Lower lobe of right lung (tissue), 2 donors: Measurements from ENCODE around the gene TTN. TPM values are rescaled to one million over a fixed set of nuclear protein-coding genes. Genes with fewer than 3 reads are reported as not detected.
"Not testable (repeated sequence)": the region's sequence is repeated elsewhere in the genome, so short reads cannot be mapped to it uniquely, and the experiment has no call there.

ENCODE experiments used
- ATAC-seq, 2 donors: fragments of 200-7000 bp; cut with Tn5 transposase; one replicate each; pipeline ENCODE4 v1.9.1; 2020 to 2022; ENCODE audit warnings: mild to moderate bottlenecking in 2 of 2, moderate library complexity in 2 of 2
- DNase-seq: peaks from one replicate; pipeline ENCODE4 v3.0.0-alpha.2; 2020
- H3K27ac ChIP-seq: fragments of 200-600 bp; one replicate; pipeline ENCODE4 v1.8.0; 2022
- H3K27me3 ChIP-seq: fragments of 200-600 bp; one replicate; pipeline ENCODE4 v1.8.0; 2022; ENCODE audit warnings: low read depth
- H3K36me3 ChIP-seq: fragments of 200-600 bp; one replicate; pipeline ENCODE4 v1.8.0; 2022; ENCODE audit warnings: mild to moderate bottlenecking
- H3K4me1 ChIP-seq: fragments of 200-600 bp; one replicate; pipeline ENCODE4 v1.8.0; 2022
- H3K4me3 ChIP-seq: fragments of 200-600 bp; one replicate; pipeline ENCODE4 v1.8.0; 2022; ENCODE audit warnings: mild to moderate bottlenecking
- H3K9me3 ChIP-seq: fragments of 200-600 bp; one replicate; pipeline ENCODE4 v1.8.0; 2022
- intact Hi-C: fragments of 100-400 bp; cut with DNase I; formaldehyde crosslinking; loops from one replicate; pipeline ENCODE4 v1.11.0; 2022
- total RNA-seq: library from RNA; stranded (reverse); fragmentation: NEBNext Ultra II Directional; extraction: Animal tissue kit (Norgen Biotek cat#: 25700); gene quantifications from one replicate; pipeline ENCODE4 v1.2.1, GENCODE V29; 2021
- TF ChIP-seq, protein P1 (sequence below): fragments of 200-600 bp; IDR thresholded peaks from one replicate; pipeline ENCODE4 v1.8.0; 2022; ENCODE audit warnings: antibody characterized with exemption, mild to moderate bottlenecking
- donor health status: DM: no; HTN: yes; CAD: no; lungs with severe emphysema.

TTN gene
- total RNA-seq, 1 donor from 2014 or later = 40.3 TPM

DNA sequence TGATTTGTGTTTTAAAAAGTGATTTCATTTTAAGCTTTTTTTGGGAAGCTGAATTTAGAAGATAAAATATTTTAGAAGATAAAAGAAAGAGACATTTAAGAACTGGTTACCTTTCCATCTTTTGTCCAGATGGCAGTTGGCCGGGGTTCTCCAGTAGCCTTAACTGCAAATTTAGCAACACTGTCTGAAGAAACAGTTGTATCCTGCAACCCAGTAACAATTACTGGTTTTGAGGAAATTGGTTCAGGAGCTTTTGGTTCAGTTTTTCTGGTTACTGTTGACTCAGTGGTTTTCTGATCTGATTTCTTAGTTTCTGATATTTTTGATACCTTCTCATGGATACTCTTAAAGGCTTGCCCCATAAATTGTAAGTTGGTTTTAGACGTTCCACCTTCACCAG lies 277.1 kb downstream of the TTN start:
- DNase-seq = no peak
- H3K9me3 ChIP-seq = no peaks in the 10 kb centered on the region
- intact Hi-C loops = no loop called here
- H3K27me3 ChIP-seq = no peaks in the 10 kb centered on the region
- peaks cover 45% of the 10 kb centered on the region for H3K36me3 ChIP-seq
- H3K4me1 ChIP-seq = peaks cover 5% of the 10 kb centered on the region
- ATAC-seq = peak in 1 of 2 donors; percentile 59
- H3K27ac ChIP-seq = no peak overlapping the region
- TF ChIP-seq, protein P1, sequence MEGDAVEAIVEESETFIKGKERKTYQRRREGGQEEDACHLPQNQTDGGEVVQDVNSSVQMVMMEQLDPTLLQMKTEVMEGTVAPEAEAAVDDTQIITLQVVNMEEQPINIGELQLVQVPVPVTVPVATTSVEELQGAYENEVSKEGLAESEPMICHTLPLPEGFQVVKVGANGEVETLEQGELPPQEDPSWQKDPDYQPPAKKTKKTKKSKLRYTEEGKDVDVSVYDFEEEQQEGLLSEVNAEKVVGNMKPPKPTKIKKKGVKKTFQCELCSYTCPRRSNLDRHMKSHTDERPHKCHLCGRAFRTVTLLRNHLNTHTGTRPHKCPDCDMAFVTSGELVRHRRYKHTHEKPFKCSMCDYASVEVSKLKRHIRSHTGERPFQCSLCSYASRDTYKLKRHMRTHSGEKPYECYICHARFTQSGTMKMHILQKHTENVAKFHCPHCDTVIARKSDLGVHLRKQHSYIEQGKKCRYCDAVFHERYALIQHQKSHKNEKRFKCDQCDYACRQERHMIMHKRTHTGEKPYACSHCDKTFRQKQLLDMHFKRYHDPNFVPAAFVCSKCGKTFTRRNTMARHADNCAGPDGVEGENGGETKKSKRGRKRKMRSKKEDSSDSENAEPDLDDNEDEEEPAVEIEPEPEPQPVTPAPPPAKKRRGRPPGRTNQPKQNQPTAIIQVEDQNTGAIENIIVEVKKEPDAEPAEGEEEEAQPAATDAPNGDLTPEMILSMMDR = no peak
- H3K4me3 ChIP-seq = no peak overlapping the region

DNA sequence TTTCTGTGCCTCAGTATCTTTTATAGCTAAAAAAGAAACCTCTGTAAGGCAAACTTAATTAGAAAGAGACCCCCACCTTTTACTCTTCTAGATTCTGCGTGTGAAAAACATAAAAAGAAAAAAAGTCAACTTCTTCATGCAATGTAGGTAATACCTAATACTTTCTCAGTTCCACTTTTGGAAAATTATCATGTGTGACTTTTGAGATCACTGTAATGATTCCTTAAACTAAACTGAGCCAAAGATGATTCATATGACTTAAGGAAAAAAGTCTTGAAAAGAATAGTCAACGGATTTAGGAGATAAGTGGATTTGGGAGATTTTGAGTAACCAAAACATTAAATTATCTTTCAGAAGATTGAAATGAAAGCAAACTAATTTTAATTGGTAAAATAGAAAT lies 278.0 kb downstream of the TTN start:
- no peak overlapping the region for H3K27ac ChIP-seq
- no peaks in the 10 kb centered on the region for H3K9me3 ChIP-seq
- H3K4me3 ChIP-seq = no peak overlapping the region
- intact Hi-C loops = no loop called here
- DNase-seq (no peak), ATAC-seq (no peak)
- no peaks in the 10 kb centered on the region for H3K27me3 ChIP-seq
- peaks cover 36% of the 10 kb centered on the region for H3K36me3 ChIP-seq
- H3K4me1 ChIP-seq = peaks cover 10% of the 10 kb centered on the region
- TF ChIP-seq, protein P1 = no peak

DNA sequence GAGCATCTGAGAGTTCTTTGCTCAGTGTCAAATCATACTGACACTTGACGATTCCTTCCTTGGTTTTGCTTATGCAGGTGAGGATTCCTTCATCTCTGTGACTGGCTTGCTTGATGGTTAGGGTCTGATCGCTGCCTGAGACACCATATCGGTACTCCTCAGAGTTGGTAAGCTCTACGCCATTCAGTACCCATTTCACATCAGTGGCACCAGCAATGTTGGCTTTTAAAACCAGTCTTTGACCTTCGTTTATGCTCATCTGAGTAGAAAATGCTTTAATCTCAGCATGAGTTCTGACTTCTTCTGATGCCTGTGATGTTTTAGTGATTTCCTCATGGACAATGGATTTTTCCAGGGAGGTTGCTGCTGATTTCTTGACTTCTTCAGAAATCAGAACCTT lies 278.6 kb downstream of the TTN start:
- peaks cover 16% of the 10 kb centered on the region for H3K4me1 ChIP-seq
- TF ChIP-seq, protein P1 = no peak
- peaks cover 30% of the 10 kb centered on the region for H3K36me3 ChIP-seq
- no peak for ATAC-seq
- DNase-seq = no peak
- no peaks in the 10 kb centered on the region for H3K9me3 ChIP-seq
- H3K27me3 ChIP-seq = no peaks in the 10 kb centered on the region
- no peak overlapping the region for H3K4me3 ChIP-seq
- H3K27ac ChIP-seq = no peak overlapping the region
- intact Hi-C loops = no loop called here

DNA sequence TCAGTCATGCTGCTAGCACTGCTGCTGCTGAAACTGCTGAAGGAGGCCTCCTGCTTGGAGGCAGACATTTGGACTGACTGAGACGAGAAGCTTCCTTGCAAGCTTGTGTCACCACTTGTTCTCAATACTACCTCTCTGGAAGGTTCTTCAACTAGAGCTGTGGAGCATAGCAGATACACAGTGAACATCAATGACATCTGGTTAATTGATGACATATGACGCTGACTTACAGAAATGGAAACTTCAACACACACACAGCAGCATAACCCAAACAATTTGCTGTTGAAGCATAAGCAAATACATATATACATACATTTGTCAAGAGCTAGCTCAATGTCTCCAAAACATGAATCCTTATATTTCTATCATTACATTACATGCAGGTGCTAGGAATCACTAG lies 279.6 kb downstream of the TTN start:
- Histone ChIP-seq H3K4me1 (peaks cover 16% of the 10 kb centered on the region), H3K36me3 (peaks cover 20% of the 10 kb centered on the region), H3K4me3 (no peak overlapping the region), H3K27ac (no peak overlapping the region), H3K9me3 (no peaks in the 10 kb centered on the region), H3K27me3 (no peaks in the 10 kb centered on the region)
- intact Hi-C loops = no loop called here
- TF ChIP-seq, protein P1 = no peak
- ATAC-seq = no peak
- DNase-seq = no peak

DNA sequence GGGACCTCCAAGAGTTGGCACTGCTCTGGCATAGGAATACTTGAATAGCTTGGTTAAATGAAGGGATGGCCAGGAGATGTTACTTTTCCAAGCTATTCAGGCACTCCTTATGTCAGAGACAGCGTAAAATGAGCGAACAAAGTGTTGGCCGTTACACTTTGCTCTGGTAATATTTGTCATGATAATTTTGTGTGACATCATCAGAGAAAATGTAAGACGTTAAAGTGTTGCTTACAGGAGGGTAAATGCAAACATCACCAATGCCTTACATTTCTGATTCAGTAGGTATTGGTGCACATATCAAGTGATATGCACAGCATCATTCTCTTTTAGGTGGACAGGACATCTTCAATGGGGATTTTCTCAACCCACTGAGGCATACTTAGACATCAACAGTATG lies 281.0 kb downstream of the TTN start:
- H3K27me3 ChIP-seq = no peaks in the 10 kb centered on the region
- intact Hi-C loops = no loop called here
- no peak for DNase-seq
- no peaks in the 10 kb centered on the region for H3K9me3 ChIP-seq
- no peak for ATAC-seq
- no peak overlapping the region for H3K27ac ChIP-seq
- peaks cover 16% of the 10 kb centered on the region for H3K4me1 ChIP-seq
- no peak overlapping the region for H3K4me3 ChIP-seq
- TF ChIP-seq, protein P1 = no peak
- peaks cover 6% of the 10 kb centered on the region for H3K36me3 ChIP-seq

DNA sequence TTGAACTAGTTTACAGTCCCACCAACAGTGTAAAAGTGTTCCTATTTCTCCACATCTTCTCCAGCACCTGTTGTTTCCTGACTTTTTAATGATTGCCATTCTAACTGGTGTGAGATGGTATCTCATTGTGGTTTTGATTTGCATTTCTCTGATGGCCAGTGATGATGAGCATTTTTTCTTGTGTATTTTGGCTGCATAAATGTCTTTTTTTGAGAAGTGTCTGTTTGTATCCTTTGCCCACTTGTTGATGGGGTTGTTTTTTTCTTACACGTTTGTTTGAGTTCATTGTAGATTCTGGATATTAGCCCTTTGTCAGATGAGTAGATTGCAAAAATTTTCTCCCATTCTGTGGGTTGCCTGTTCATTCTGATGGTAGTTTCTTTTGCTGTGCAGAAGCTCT lies 281.8 kb downstream of the TTN start:
- ATAC-seq, DNase-seq, H3K36me3 ChIP-seq, H3K27me3 ChIP-seq, H3K4me3 ChIP-seq, intact Hi-C loops, H3K27ac ChIP-seq, H3K9me3 ChIP-seq: not testable (repeated sequence)
- peaks cover 16% of the 10 kb centered on the region for H3K4me1 ChIP-seq

DNA sequence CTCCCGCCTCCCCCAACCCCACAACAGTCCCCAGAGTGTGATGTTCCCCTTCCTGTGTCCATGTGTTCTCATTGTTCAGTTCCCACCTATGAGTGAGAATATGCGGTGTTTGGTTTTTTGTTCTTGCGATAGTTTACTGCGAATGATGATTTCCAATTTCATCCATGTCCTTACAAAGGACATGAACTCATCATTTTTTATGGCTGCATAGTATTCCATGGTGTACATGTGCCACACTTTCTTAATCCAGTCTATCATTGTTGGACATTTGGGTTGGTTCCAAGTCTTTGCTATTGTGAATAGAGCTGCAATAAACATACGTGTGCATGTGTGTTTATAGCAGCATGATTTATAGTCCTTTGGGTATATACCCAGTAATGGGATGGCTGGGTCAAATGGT lies 282.2 kb downstream of the TTN start:
- H3K36me3 ChIP-seq, H3K27ac ChIP-seq, H3K4me3 ChIP-seq, intact Hi-C loops, DNase-seq, H3K9me3 ChIP-seq, H3K27me3 ChIP-seq, ATAC-seq: not testable (repeated sequence)
- peaks cover 16% of the 10 kb centered on the region for H3K4me1 ChIP-seq
